COLO668 (cell line): ENCODE measurements around the gene ABCG8.

ENCODE experiments used
- DNase-seq: peaks from one replicate; lab custom pipeline; 2025; ENCODE audit not compliant: unreplicated experiment; lab: John Stamatoyannopoulos, UW

The ABCG8 gene

GRCh38 chr2:43855292-43855691 is 16.5 kb downstream of the ABCG8 start:
- DNase-seq = no peak

GRCh38 chr2:43872151-43872550 is 33.4 kb downstream of the ABCG8 start:
- DNase-seq = no peak

- DNase-seq = no peak
Measured at GRCh38 chr2:43874776-43875451, 36.1 kb downstream of the ABCG8 start.

- peak; percentile 59 for DNase-seq
Measured at GRCh38 chr2:43877782-43878464, 39.2 kb downstream of the ABCG8 start.

- DNase-seq = no peak
Measured at GRCh38 chr2:43879261-43879660, 40.5 kb downstream of the ABCG8 start.

- no peak for DNase-seq
Measured at GRCh38 chr2:43880471-43880870, 41.7 kb downstream of the ABCG8 start.

GRCh38 chr2:43880952-43881351 is 42.2 kb downstream of the ABCG8 start:
- no peak for DNase-seq

GRCh38 chr2:43882312-43882711 is 43.5 kb downstream of the ABCG8 start:
- no peak for DNase-seq

GRCh38 chr2:43884689-43885088 is 45.9 kb downstream of the ABCG8 start:
- DNase-seq = no peak

GRCh38 chr2:43885132-43885632 is 46.4 kb downstream of the ABCG8 start:
- DNase-seq = no peak

GRCh38 chr2:43887176-43887575 is 48.4 kb downstream of the ABCG8 start:
- no peak for DNase-seq

GRCh38 chr2:43889416-43889815 is 50.6 kb downstream of the ABCG8 start:
- no peak for DNase-seq

- DNase-seq = no peak
Measured at GRCh38 chr2:43890855-43891254, 52.1 kb downstream of the ABCG8 start.

GRCh38 chr2:43894743-43895142 is 56.0 kb downstream of the ABCG8 start:
- DNase-seq = no peak

GRCh38 chr2:43896906-43897305 is 58.1 kb downstream of the ABCG8 start:
- no peak for DNase-seq

GRCh38 chr2:43897492-43897891 is 58.7 kb downstream of the ABCG8 start:
- no peak for DNase-seq

GRCh38 chr2:43898134-43898837 is 59.5 kb downstream of the ABCG8 start:
- peak; percentile 77 for DNase-seq

- no peak for DNase-seq
Measured at GRCh38 chr2:43898838-43899346, 60.1 kb downstream of the ABCG8 start.

- no peak for DNase-seq
Measured at GRCh38 chr2:43899589-43899988, 60.8 kb downstream of the ABCG8 start.

- no peak for DNase-seq
Measured at GRCh38 chr2:43905371-43905803, 66.6 kb downstream of the ABCG8 start.

GRCh38 chr2:43905871-43906270 is 67.1 kb downstream of the ABCG8 start:
- no peak for DNase-seq
